ENCODE measurements around the gene HOXB5. TPM values are rescaled to one million over a fixed set of nuclear protein-coding genes. Genes with fewer than 3 reads are reported as not detected.

The HOXB5 gene
- total and polyA plus RNA-seq, 10 of the 15 experiments (the other 5 are each of a cell fraction or from before 2014, with no cell fraction given) = not detected

DNA sequence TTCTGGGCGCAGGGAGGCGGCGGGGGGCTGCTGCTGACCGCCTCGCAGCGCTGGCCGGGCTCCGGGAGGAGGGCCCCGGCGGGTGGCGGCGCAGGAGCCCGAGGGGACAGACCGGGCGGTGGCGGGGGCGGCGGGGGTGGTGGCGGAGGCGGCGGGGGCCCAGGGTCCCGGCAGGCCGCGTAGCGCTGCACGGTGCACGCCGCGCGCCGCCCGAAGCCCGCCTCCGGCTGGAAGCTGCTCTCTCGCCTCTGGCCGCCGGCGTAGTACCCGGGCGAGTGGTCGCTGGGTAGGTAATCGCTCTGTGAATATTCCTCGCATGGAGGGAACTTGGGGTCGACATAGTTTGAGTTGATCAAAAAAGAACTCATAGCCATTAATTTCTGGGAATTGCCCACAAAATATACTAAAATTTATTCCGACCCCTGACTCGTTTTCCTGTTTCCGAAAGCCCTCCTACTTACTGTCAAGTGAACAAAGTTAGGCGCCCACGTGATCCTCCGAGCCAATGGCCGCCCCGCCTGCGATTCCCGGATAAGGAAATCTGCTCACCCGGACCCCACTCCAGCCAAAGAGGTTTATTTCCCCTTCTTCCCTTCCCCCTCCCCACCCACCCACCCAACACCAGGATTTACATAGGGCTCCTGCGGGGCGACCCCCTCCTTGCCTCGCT, 15.5 kb downstream of the HOXB5 start, which contains the start of gene HOXB4 (continued):
- TF ChIP-seq STAT1 (conservative IDR thresholded peaks at IDR 0.05) = no peak
- TF ChIP-seq, protein P1, sequence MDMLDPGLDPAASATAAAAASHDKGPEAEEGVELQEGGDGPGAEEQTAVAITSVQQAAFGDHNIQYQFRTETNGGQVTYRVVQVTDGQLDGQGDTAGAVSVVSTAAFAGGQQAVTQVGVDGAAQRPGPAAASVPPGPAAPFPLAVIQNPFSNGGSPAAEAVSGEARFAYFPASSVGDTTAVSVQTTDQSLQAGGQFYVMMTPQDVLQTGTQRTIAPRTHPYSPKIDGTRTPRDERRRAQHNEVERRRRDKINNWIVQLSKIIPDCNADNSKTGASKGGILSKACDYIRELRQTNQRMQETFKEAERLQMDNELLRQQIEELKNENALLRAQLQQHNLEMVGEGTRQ (IDR thresholded peaks at IDR 0.05; ENCODE audit: borderline replicate concordance, low read depth, low read length) = peak; percentile 84
- TF ChIP-seq, protein P2, sequence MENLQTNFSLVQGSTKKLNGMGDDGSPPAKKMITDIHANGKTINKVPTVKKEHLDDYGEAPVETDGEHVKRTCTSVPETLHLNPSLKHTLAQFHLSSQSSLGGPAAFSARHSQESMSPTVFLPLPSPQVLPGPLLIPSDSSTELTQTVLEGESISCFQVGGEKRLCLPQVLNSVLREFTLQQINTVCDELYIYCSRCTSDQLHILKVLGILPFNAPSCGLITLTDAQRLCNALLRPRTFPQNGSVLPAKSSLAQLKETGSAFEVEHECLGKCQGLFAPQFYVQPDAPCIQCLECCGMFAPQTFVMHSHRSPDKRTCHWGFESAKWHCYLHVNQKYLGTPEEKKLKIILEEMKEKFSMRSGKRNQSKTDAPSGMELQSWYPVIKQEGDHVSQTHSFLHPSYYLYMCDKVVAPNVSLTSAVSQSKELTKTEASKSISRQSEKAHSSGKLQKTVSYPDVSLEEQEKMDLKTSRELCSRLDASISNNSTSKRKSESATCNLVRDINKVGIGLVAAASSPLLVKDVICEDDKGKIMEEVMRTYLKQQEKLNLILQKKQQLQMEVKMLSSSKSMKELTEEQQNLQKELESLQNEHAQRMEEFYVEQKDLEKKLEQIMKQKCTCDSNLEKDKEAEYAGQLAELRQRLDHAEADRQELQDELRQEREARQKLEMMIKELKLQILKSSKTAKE (IDR thresholded peaks at IDR 0.05; ENCODE audit: low read depth, poor library complexity, severe bottlenecking) = no peak
- TF ChIP-seq, protein P3, sequence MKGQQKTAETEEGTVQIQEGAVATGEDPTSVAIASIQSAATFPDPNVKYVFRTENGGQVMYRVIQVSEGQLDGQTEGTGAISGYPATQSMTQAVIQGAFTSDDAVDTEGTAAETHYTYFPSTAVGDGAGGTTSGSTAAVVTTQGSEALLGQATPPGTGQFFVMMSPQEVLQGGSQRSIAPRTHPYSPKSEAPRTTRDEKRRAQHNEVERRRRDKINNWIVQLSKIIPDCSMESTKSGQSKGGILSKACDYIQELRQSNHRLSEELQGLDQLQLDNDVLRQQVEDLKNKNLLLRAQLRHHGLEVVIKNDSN (IDR thresholded peaks at IDR 0.05; ENCODE audit: borderline replicate concordance, extremely low read length, insufficient read depth, low read depth, low read length) = peak; percentile 87
- TF ChIP-seq, protein P4, sequence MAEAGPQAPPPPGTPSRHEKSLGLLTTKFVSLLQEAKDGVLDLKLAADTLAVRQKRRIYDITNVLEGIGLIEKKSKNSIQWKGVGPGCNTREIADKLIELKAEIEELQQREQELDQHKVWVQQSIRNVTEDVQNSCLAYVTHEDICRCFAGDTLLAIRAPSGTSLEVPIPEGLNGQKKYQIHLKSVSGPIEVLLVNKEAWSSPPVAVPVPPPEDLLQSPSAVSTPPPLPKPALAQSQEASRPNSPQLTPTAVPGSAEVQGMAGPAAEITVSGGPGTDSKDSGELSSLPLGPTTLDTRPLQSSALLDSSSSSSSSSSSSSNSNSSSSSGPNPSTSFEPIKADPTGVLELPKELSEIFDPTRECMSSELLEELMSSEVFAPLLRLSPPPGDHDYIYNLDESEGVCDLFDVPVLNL (IDR thresholded peaks at IDR 0.05; ENCODE audit: low read depth, low read length) = no peak
- no peak for TF ChIP-seq WRNIP1 (IDR thresholded peaks at IDR 0.05; ENCODE audit: borderline replicate concordance, low read depth, low read length)
- no peak for TF ChIP-seq ZNF24 (IDR thresholded peaks at IDR 0.05)
- TF ChIP-seq NR2C2 (IDR thresholded peaks at IDR 0.05; ENCODE audit: borderline replicate concordance, control insufficient read depth, insufficient read length, low read depth) = no peak
- no peak for TF ChIP-seq RELA (IDR thresholded peaks at IDR 0.05; ENCODE audit: borderline replicate concordance, partially characterized antibody)
- TF ChIP-seq CREB1 (IDR thresholded peaks at IDR 0.05; ENCODE audit: low read depth) = 0 out of 2 replicates have a peak, but pooled peaks have one; percentile 21

Data from GM12878 (cell line).